KBM-7 (cell line): Measurements from ENCODE around the gene TIMP2.
A peak's percentile ranks its signal among the peaks of the same experiment; 100 is the strongest.

Experiments used
- DNase-seq: peaks from one replicate; pipeline ENCODE4 v3.0.0-alpha.2; 2015
- in situ Hi-C: fragments of 300-500 bp; cut with MboI; formaldehyde crosslinking; loops from 2 replicates; pipeline ENCODE4 v1.14.3; 2020; ENCODE audit warnings: low sequenced_read_pairs, low pct_unique_long_range_greater_than_20kb, mixed read lengths

TIMP2 gene

GRCh38 chr17:78935419-78936323 lies 10.5 kb upstream of the TIMP2 start:
- no peak for DNase-seq
- in situ Hi-C loops: no loop called here

- no peak for DNase-seq
Observed at GRCh38 chr17:78934681-78935418, 9.7 kb upstream of the TIMP2 start.

GRCh38 chr17:78933959-78934568 lies 8.9 kb upstream of the TIMP2 start:
- in situ Hi-C loops: no loop called here
- peak; percentile 31 for DNase-seq

More at GRCh38 chr17:78934681-78935418, 9.7 kb upstream of the TIMP2 start:
- in situ Hi-C loops: no loop called here

- in situ Hi-C loops: no loop called here
- no peak for DNase-seq
Observed at GRCh38 chr17:78933025-78933958, 8.1 kb upstream of the TIMP2 start.

GRCh38 chr17:78929908-78930775 lies 5.0 kb upstream of the TIMP2 start:
- DNase-seq: no peak
- in situ Hi-C loops: no loop called here

GRCh38 chr17:78925662-78926555 lies 722 bp upstream of the TIMP2 start:
- DNase-seq: peak; percentile 28
- in situ Hi-C loops: no loop called here

GRCh38 chr17:78924481-78925151 lies 571 bp downstream of the TIMP2 start:
- DNase-seq: peak; percentile 8
- in situ Hi-C loops: no loop called here

- in situ Hi-C loops: no loop called here
- peak; percentile 61 for DNase-seq
Observed at GRCh38 chr17:78923660-78924453, 1.3 kb downstream of the TIMP2 start.

- in situ Hi-C loops: no loop called here
- peak; percentile 47 for DNase-seq
Observed at GRCh38 chr17:78922816-78923498, 2.2 kb downstream of the TIMP2 start.

GRCh38 chr17:78921437-78921971 lies 3.7 kb downstream of the TIMP2 start:
- DNase-seq: no peak
- in situ Hi-C loops: no loop called here

- no peak for DNase-seq
- in situ Hi-C loops: no loop called here
Observed at GRCh38 chr17:78920528-78920927, 4.7 kb downstream of the TIMP2 start.

- DNase-seq: peak; percentile 14
- in situ Hi-C loops: no loop called here
Observed at GRCh38 chr17:78919861-78920450, 5.2 kb downstream of the TIMP2 start.

GRCh38 chr17:78918979-78919378 lies 6.2 kb downstream of the TIMP2 start:
- in situ Hi-C loops: no loop called here
- no peak for DNase-seq

- DNase-seq: peak; percentile 48
- in situ Hi-C loops: no loop called here
Observed at GRCh38 chr17:78917451-78918275, 7.5 kb downstream of the TIMP2 start.
